ENCODE results near the gene CTSA. TPM values are rescaled to one million over a fixed set of nuclear protein-coding genes. Genes with fewer than 3 reads are reported as not detected.
A peak's percentile ranks its signal among the peaks of the same experiment; 100 is the strongest.

The CTSA gene
- total and polyA plus RNA-seq, 2 experiments from 2014 or later = 39.9 to 63.9 TPM

- H4K20me1 ChIP-seq (replicated peaks; ENCODE audit: insufficient read depth) = peaks cover 18% of the 10 kb centered on the region
- Mint-ChIP-seq H3K27ac (no peak overlapping the region), H3K9me3 (no peaks in the 10 kb centered on the region; the same call in 2 of the 3 replicates), H3K4me3 (no peak overlapping the region), H3K4me1 (peaks cover 14% of the 10 kb centered on the region), H3K36me3 (ENCODE audit: low read depth) (peaks cover 59% of the 10 kb centered on the region), H3K27me3 (ENCODE audit: insufficient read depth, low read depth, poor library complexity) (peaks cover 25% of the 10 kb centered on the region)
- no peaks in the 10 kb centered on the region for H3K9me2 ChIP-seq (ENCODE audit: insufficient read depth)
- no peak overlapping the region for H3K4me3 ChIP-seq
- ATAC-seq (no peak), DNase-seq (ENCODE audit: low spot score) (no peak)
- peaks cover 11% of the 10 kb centered on the region; the same call in 1 of the 2 replicates for H3F3A ChIP-seq (replicated peaks; ENCODE audit: low read depth)
- TF ChIP-seq EZH2 (IDR thresholded peaks at IDR 0.05; ENCODE audit: low read depth, unreplicated experiment) (no peak), STAT1 (IDR thresholded peaks at IDR 0.05; ENCODE audit: unreplicated experiment) (no peak), NANOG (IDR thresholded peaks at IDR 0.05; ENCODE audit: borderline replicate concordance) (no peak), EZH2phosphoT487 (IDR thresholded peaks at IDR 0.05; ENCODE audit: unreplicated experiment) (no peak), JUNB (IDR thresholded peaks at IDR 0.05; ENCODE audit: unreplicated experiment) (no peak), REST (IDR thresholded peaks at IDR 0.05; ENCODE audit: unreplicated experiment) (no peak), ETS1 (IDR thresholded peaks at IDR 0.05) (no peak)
- no peaks in the 10 kb centered on the region for H3K27me3 ChIP-seq (ENCODE audit: insufficient read depth)
- H3K79me2 ChIP-seq (replicated peaks; ENCODE audit: insufficient read depth) = peaks cover 10% of the 10 kb centered on the region
- H3K4me1 ChIP-seq (ENCODE audit: insufficient read depth) = peaks cover 7% of the 10 kb centered on the region; the same call in 1 of the 2 replicates
- no peak overlapping the region for H2AFZ ChIP-seq
- H3K36me3 ChIP-seq (ENCODE audit: insufficient read depth) = peaks cover 11% of the 10 kb centered on the region
- no peak overlapping the region for H3K27ac ChIP-seq (ENCODE audit: low read depth)
- no peak overlapping the region for H3K4me2 ChIP-seq
Observed at GRCh38 chr20:45909336-45909808, 18.2 kb downstream of the CTSA start.

- Mint-ChIP-seq H3K27ac (peak overlapping the region; percentile 19; the same call in 1 of the 2 replicates), H3K4me1 (peaks cover 14% of the 10 kb centered on the region), H3K4me3 (peak overlapping the region; percentile 87), H3K9me3 (no peaks in the 10 kb centered on the region; the same call in 2 of the 3 replicates), H3K36me3 (ENCODE audit: low read depth) (peaks cover 52% of the 10 kb centered on the region), H3K27me3 (ENCODE audit: insufficient read depth, low read depth, poor library complexity) (peaks cover 19% of the 10 kb centered on the region)
- Histone ChIP-seq H3K27ac (ENCODE audit: low read depth) (no peak overlapping the region), H3K27me3 (ENCODE audit: insufficient read depth) (no peaks in the 10 kb centered on the region), H3K79me2 (replicated peaks; ENCODE audit: insufficient read depth) (peaks cover 10% of the 10 kb centered on the region), H3K9me2 (ENCODE audit: insufficient read depth) (no peaks in the 10 kb centered on the region), H3K36me3 (ENCODE audit: insufficient read depth) (peaks cover 11% of the 10 kb centered on the region), H2AFZ (no peak overlapping the region), H3K4me2 (peak overlapping the region; percentile 12; the same call in 1 of the 2 replicates), H3F3A (replicated peaks; ENCODE audit: low read depth) (peaks cover 11% of the 10 kb centered on the region; the same call in 1 of the 2 replicates), H3K4me1 (ENCODE audit: insufficient read depth) (peaks cover 7% of the 10 kb centered on the region; the same call in 1 of the 2 replicates), H4K20me1 (replicated peaks; ENCODE audit: insufficient read depth) (peaks cover 16% of the 10 kb centered on the region), H3K4me3 (no peak overlapping the region)
- TF ChIP-seq NANOG (IDR thresholded peaks at IDR 0.05; ENCODE audit: borderline replicate concordance) (no peak), JUNB (IDR thresholded peaks at IDR 0.05; ENCODE audit: unreplicated experiment) (no peak)
- DNase-seq (ENCODE audit: low spot score) (no peak), ATAC-seq (no peak)
Observed at GRCh38 chr20:45909817-45910669, 18.9 kb downstream of the CTSA start.

Data from GM23338 (cell line).